Measurements from ENCODE around the gene CFAP53.

Gene CFAP53

GRCh38 chr18:50287441-50288347 is 21.4 kb upstream of the CFAP53 start, which contains the start of gene CXXC1:
CXXC1 (minus strand) TSS chr18:50287692; CDS start chr18:50287589, 103 bp downstream.
- peak; percentile 99 for DNase-seq (ENCODE audit: low spot score)

- DNase-seq (ENCODE audit: low spot score), result no peak
Observed at GRCh38 chr18:50287028-50287440, 20.7 kb upstream of the CFAP53 start.

GRCh38 chr18:50286391-50287027 is 20.2 kb upstream of the CFAP53 start:
- DNase-seq (ENCODE audit: low spot score), result no peak

- DNase-seq (ENCODE audit: low spot score), result no peak
Observed at GRCh38 chr18:50285631-50286321, 19.5 kb upstream of the CFAP53 start.

GRCh38 chr18:50285071-50285470 is 18.8 kb upstream of the CFAP53 start:
- DNase-seq (ENCODE audit: low spot score), result no peak

- no peak for DNase-seq (ENCODE audit: low spot score)
Observed at GRCh38 chr18:50284255-50284885, 18.1 kb upstream of the CFAP53 start.

- no peak for DNase-seq (ENCODE audit: low spot score)
Observed at GRCh38 chr18:50283469-50284209, 17.3 kb upstream of the CFAP53 start.

- no peak for DNase-seq (ENCODE audit: low spot score)
Observed at GRCh38 chr18:50282521-50283335, 16.4 kb upstream of the CFAP53 start.

- no peak for DNase-seq (ENCODE audit: low spot score)
Observed at GRCh38 chr18:50281972-50282520, 15.8 kb upstream of the CFAP53 start.

GRCh38 chr18:50281295-50281971 is 15.1 kb upstream of the CFAP53 start, which contains the start of gene MBD1:
MBD1 (minus strand) TSS chr18:50281523; CDS start chr18:50279992, 1,531 bp downstream.
- DNase-seq (ENCODE audit: low spot score), result peak; percentile 99

- DNase-seq (ENCODE audit: low spot score), result no peak
Observed at GRCh38 chr18:50280707-50281294, 14.5 kb upstream of the CFAP53 start.

- DNase-seq (ENCODE audit: low spot score), result no peak
Observed at GRCh38 chr18:50279752-50280151, 13.5 kb upstream of the CFAP53 start.

GRCh38 chr18:50277942-50278341 is 11.6 kb upstream of the CFAP53 start:
- DNase-seq (ENCODE audit: low spot score), result no peak

GRCh38 chr18:50276452-50276851 is 10.2 kb upstream of the CFAP53 start:
- no peak for DNase-seq (ENCODE audit: low spot score)

GRCh38 chr18:50275503-50276036 is 9.3 kb upstream of the CFAP53 start:
- DNase-seq (ENCODE audit: low spot score), result no peak

GRCh38 chr18:50274941-50275340 is 8.6 kb upstream of the CFAP53 start:
- DNase-seq (ENCODE audit: low spot score), result no peak

- no peak for DNase-seq (ENCODE audit: low spot score)
Observed at GRCh38 chr18:50274044-50274442, 7.7 kb upstream of the CFAP53 start.

- no peak for DNase-seq (ENCODE audit: low spot score)
Observed at GRCh38 chr18:50273203-50274043, 7.1 kb upstream of the CFAP53 start.
